OCI-LY1 (cell line): ENCODE data around the gene NDUFA11.

ENCODE experiments used
- H2AFZ ChIP-seq: fragments of 200-600 bp; sonication (generic), shearing (Covaris generic); 2 replicates; pipeline ENCODE4 v1.6.0; 2014; ENCODE audit warnings: antibody characterized with exemption, mild to moderate bottlenecking, low read length
- H3F3A ChIP-seq: fragments of 200-600 bp; sonication (generic), shearing (Covaris generic); 2 replicates; pipeline ENCODE4 v1.6.0; 2014; ENCODE audit warnings: mild to moderate bottlenecking, antibody characterized with exemption, low read length, moderate library complexity; ENCODE audit not compliant: insufficient read depth
- H3K27ac ChIP-seq: fragments of 200-600 bp; sonication (generic); 2 replicates; pipeline ENCODE4 v1.5.1; 2014; ENCODE audit warnings: low read length, mixed run types, mild to moderate bottlenecking, low read depth; ENCODE audit not compliant: poor library complexity, severe bottlenecking
- H3K27me3 ChIP-seq: fragments of 200-600 bp; sonication (generic); 2 replicates; pipeline ENCODE4 v1.6.0; 2014; ENCODE audit warnings: antibody characterized with exemption, mild to moderate bottlenecking, low read length, moderate library complexity; ENCODE audit not compliant: insufficient read depth
- H3K36me3 ChIP-seq: fragments of 200-600 bp; sonication (generic); 2 replicates; pipeline ENCODE4 v1.6.1; 2014; ENCODE audit warnings: mild to moderate bottlenecking, antibody characterized with exemption, low read length, moderate library complexity, mixed read lengths; ENCODE audit not compliant: insufficient read depth
- H3K4me1 ChIP-seq: fragments of 200-600 bp; sonication (generic); 2 replicates; pipeline ENCODE4 v1.5.1; 2014; ENCODE audit warnings: mild to moderate bottlenecking, low read length, moderate library complexity; ENCODE audit not compliant: insufficient read depth, severe bottlenecking
- H3K4me2 ChIP-seq: fragments of 200-600 bp; sonication (generic), shearing (Covaris generic); 2 replicates; pipeline ENCODE4 v1.6.1; 2014; ENCODE audit warnings: low read length
- H3K4me3 ChIP-seq: fragments of 200-600 bp; sonication (generic); 2 replicates; pipeline ENCODE4 v1.5.1; 2014; ENCODE audit warnings: low read length, low read depth, mild to moderate bottlenecking, mixed read lengths; ENCODE audit not compliant: poor library complexity, severe bottlenecking
- H3K79me2 ChIP-seq: fragments of 200-600 bp; shearing (Covaris generic); 2 replicates; pipeline ENCODE4 v1.6.1; 2016; ENCODE audit warnings: mixed run types, low read length, mixed read lengths; ENCODE audit not compliant: insufficient read depth
- H3K9ac ChIP-seq: fragments of 200-600 bp; sonication (generic), shearing (Covaris generic); 2 replicates; pipeline ENCODE4 v1.6.1; 2014; ENCODE audit warnings: mild to moderate bottlenecking, low read length, mixed read lengths
- H3K9me2 ChIP-seq: fragments of 200-600 bp; sonication (generic), shearing (Covaris generic); 2 replicates; pipeline ENCODE4 v1.6.1; 2014; ENCODE audit warnings: low read depth, mild to moderate bottlenecking, low read length, mixed read lengths
- H3K9me3 ChIP-seq: fragments of 200-600 bp; shearing (Covaris generic); 2 replicates; pipeline ENCODE4 v1.6.1; 2014; ENCODE audit warnings: low read length, mixed read lengths
- H4K20me1 ChIP-seq: fragments of 200-600 bp; sonication (generic), shearing (Covaris generic); 2 replicates; pipeline ENCODE4 v1.6.0; 2016; ENCODE audit warnings: mild to moderate bottlenecking, low read length; ENCODE audit not compliant: insufficient read depth
- EZH2 ChIP-seq: fragments of 200-600 bp; sonication (generic), shearing (Covaris generic); IDR thresholded peaks from 2 replicates; pipeline ENCODE4 v1.8.0; 2017; ENCODE audit warnings: borderline replicate concordance, mixed run types, mild to moderate bottlenecking, antibody characterized with exemption, low read length, moderate library complexity, mixed read lengths
- TF ChIP-seq, protein P1 (sequence below): fragments of 200-600 bp; sonication (generic), shearing (Covaris generic); IDR thresholded peaks from 2 replicates; pipeline ENCODE4 v1.5.1; 2017; ENCODE audit warnings: mild to moderate bottlenecking, antibody characterized with exemption, low read length, moderate library complexity, mixed read lengths

Gene NDUFA11

DNA sequence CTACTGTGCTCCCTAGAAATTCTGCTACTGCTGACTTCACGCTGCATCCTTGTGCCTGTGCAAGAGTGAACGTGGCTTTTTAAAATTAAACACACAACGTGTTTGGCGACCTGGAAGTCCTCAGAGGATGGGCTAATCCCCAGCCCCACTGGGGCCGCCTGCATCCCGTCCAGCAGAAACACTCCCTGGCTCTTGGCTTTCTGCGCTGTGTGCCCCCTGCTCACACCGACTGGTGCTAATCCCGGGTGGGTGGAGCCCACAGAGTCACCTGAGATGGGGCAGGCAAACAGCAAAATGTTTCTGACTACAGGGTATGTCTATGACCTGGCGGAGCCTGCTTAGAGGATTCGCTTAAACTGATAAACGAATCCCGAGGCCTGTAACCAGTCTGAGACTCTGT, 25.6 kb upstream of the NDUFA11 start:
- no peak overlapping the region for H2AFZ ChIP-seq

DNA sequence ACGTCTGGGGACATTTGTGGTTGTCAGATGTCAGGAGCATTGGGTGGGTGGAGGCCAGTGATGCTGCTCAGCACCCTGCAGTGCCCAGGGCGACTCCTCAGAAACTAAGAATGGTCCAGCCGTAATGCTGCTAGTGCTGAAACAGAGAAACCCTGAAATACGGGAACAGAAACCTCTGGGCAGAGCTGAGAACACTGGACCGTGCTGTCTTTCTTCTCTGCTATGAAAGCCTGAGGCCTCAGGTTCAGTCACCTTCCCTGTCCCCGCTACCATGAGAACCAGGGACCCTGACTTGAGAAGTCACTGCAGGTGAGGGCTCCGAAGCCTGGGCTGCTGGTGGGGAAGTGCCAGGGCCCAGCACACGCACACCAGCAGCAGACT, 23.8 kb upstream of the NDUFA11 start:
- TF ChIP-seq, protein P1, sequence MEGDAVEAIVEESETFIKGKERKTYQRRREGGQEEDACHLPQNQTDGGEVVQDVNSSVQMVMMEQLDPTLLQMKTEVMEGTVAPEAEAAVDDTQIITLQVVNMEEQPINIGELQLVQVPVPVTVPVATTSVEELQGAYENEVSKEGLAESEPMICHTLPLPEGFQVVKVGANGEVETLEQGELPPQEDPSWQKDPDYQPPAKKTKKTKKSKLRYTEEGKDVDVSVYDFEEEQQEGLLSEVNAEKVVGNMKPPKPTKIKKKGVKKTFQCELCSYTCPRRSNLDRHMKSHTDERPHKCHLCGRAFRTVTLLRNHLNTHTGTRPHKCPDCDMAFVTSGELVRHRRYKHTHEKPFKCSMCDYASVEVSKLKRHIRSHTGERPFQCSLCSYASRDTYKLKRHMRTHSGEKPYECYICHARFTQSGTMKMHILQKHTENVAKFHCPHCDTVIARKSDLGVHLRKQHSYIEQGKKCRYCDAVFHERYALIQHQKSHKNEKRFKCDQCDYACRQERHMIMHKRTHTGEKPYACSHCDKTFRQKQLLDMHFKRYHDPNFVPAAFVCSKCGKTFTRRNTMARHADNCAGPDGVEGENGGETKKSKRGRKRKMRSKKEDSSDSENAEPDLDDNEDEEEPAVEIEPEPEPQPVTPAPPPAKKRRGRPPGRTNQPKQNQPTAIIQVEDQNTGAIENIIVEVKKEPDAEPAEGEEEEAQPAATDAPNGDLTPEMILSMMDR, result no peak
- no peak for TF ChIP-seq EZH2
- H3K4me3 ChIP-seq, result no peak overlapping the region
- H2AFZ ChIP-seq, result no peak overlapping the region
- no peaks in the 10 kb centered on the region for H3K79me2 ChIP-seq
- peaks cover 95% of the 10 kb centered on the region for H3K36me3 ChIP-seq
- no peaks in the 10 kb centered on the region for H3K27me3 ChIP-seq
- H3K27ac ChIP-seq, result peak overlapping the region; percentile 6
- no peaks in the 10 kb centered on the region for H3K4me1 ChIP-seq
- H3K4me2 ChIP-seq, result no peak overlapping the region
- H4K20me1 ChIP-seq, result no peaks in the 10 kb centered on the region
- no peaks in the 10 kb centered on the region for H3F3A ChIP-seq
- no peaks in the 10 kb centered on the region for H3K9me2 ChIP-seq
- H3K9me3 ChIP-seq, result no peaks in the 10 kb centered on the region
- no peak overlapping the region for H3K9ac ChIP-seq

More for the DNA sequence above, 25.6 kb upstream of the NDUFA11 start:
- Histone ChIP-seq H3K4me1 (no peaks in the 10 kb centered on the region), H3K9ac (no peak overlapping the region), H3F3A (no peaks in the 10 kb centered on the region), H3K27me3 (no peaks in the 10 kb centered on the region), H4K20me1 (no peaks in the 10 kb centered on the region), H3K4me2 (no peak overlapping the region), H3K79me2 (no peaks in the 10 kb centered on the region), H3K4me3 (no peak overlapping the region), H3K9me3 (no peaks in the 10 kb centered on the region), H3K27ac (no peak overlapping the region), H3K36me3 (peaks cover 91% of the 10 kb centered on the region), H3K9me2 (no peaks in the 10 kb centered on the region)
- TF ChIP-seq EZH2, result no peak
- TF ChIP-seq, protein P1, result no peak

DNA sequence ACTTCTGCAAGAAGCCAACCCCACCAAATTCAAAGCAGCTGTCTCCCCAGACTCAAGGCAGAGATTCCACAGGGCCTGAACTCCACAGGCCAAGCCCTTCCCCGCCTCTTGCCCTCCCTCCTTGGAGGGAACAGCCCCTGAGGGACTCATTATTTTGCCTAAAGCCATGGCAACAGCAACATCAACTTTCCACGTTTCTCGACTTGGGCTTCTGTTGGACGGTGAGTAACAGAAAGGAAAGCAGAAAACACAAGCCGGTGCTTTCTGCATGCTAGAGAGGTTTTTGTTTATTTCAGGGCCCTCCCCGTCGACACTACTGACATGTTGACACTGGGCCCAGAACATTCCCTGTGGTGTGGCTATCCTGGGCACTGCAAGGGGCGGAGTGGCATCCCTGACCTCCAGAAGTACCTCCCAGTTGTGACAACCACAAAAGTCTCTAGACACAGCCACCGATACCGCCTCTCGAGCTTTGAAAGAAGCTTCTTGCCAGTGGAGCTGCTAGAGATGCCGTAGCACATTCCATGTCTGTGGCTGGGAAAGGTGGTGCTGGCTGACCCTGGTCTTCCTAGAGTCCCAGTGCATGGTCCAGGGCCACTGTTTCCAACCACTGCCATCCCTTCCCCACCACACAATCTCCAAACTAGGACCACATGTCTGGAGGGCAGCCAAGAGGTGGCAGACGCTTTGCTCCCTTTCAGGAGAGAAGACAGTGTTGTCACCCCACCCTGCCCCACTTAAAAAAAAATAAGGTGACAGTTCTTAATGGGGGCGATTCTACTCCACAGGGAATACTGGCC, 23.3 kb upstream of the NDUFA11 start:
- Histone ChIP-seq H3K9ac (no peak overlapping the region), H3K4me2 (no peak overlapping the region), H3K27me3 (no peaks in the 10 kb centered on the region), H3K9me2 (no peaks in the 10 kb centered on the region), H3K4me3 (no peak overlapping the region), H3K27ac (no peak overlapping the region), H3F3A (no peaks in the 10 kb centered on the region), H2AFZ (no peak overlapping the region), H3K9me3 (no peaks in the 10 kb centered on the region), H3K4me1 (no peaks in the 10 kb centered on the region), H3K79me2 (no peaks in the 10 kb centered on the region), H4K20me1 (no peaks in the 10 kb centered on the region), H3K36me3 (peaks cover 96% of the 10 kb centered on the region)
- TF ChIP-seq EZH2, result no peak
- TF ChIP-seq, protein P1, result no peak
